HL-60 (cell line): ENCODE measurements around the gene RUNX2.

Experiments
- DNase-seq, 2 experiments: peaks; one replicate each; pipeline ENCODE4 v3.0.0-alpha.2; 2010 to 2020; ENCODE audit warnings: low read depth in 1 of 2, low spot score in 1 of 2
- H3K27ac ChIP-seq: fragments of 250-450 bp; sonication (Bioruptor Pico); replicated peaks from 2 replicates; pipeline ENCODE4 v1.5.1; 2020; ENCODE audit warnings: mild to moderate bottlenecking, moderate library complexity
- H3K27me3 ChIP-seq: fragments of 250-450 bp; sonication (Bioruptor Pico); 2 replicates; pipeline ENCODE4 v1.5.1; 2021; ENCODE audit warnings: mild to moderate bottlenecking, moderate library complexity; ENCODE audit not compliant: insufficient read depth, poor library complexity, severe bottlenecking
- H3K4me3 ChIP-seq: replicated peaks from 2 replicates; pipeline ENCODE4 v1.5.1; 2011; ENCODE audit warnings: mild to moderate bottlenecking, control low read depth, low read length; ENCODE audit not compliant: insufficient read depth
- CTCF ChIP-seq: IDR thresholded peaks from one replicate; pipeline ENCODE4 v1.5.1; 2011; ENCODE audit warnings: low read length, control low read depth, inconsistent platforms; ENCODE audit not compliant: insufficient read depth
- GABPA ChIP-seq: IDR thresholded peaks from 2 replicates; pipeline ENCODE4 v1.6.1; 2012; ENCODE audit warnings: low read depth
- POLR2AphosphoS5 ChIP-seq: IDR thresholded peaks from 2 replicates; pipeline ENCODE4 v1.6.1; 2012; ENCODE audit warnings: low read depth
- REST ChIP-seq: IDR thresholded peaks from 2 replicates; pipeline ENCODE4 v1.6.1; 2012; ENCODE audit warnings: low read depth; ENCODE audit not compliant: insufficient replicate concordance
- SPI1 ChIP-seq: IDR thresholded peaks from 2 replicates; pipeline ENCODE4 v1.6.1; 2012; ENCODE audit warnings: low read depth, mild to moderate bottlenecking, borderline replicate concordance

Gene RUNX2

GRCh38 chr6:45483021-45483420 is 154.9 kb downstream of the RUNX2 start:
- H3K27ac ChIP-seq = no peak overlapping the region
- DNase-seq = no peak
- TF ChIP-seq POLR2AphosphoS5 = no peak
- no peaks in the 10 kb centered on the region for H3K27me3 ChIP-seq
- no peak overlapping the region for H3K4me3 ChIP-seq

- no peak for DNase-seq
- H3K4me3 ChIP-seq = no peak overlapping the region
- H3K27ac ChIP-seq = no peak overlapping the region
- no peaks in the 10 kb centered on the region for H3K27me3 ChIP-seq
- no peak for TF ChIP-seq CTCF
- TF ChIP-seq GABPA = no peak
- TF ChIP-seq POLR2AphosphoS5 = no peak
- TF ChIP-seq SPI1 = no peak
- no peak for TF ChIP-seq REST
Observed at GRCh38 chr6:45483501-45483900, 155.4 kb downstream of the RUNX2 start.

- Histone ChIP-seq H3K27ac (no peak overlapping the region), H3K27me3 (no peaks in the 10 kb centered on the region)
Observed at GRCh38 chr6:45486736-45487135, 158.6 kb downstream of the RUNX2 start.

More at GRCh38 chr6:45486736-45487135, 158.6 kb downstream of the RUNX2 start:
- no peak for DNase-seq
- TF ChIP-seq REST = no peak
- no peak for TF ChIP-seq POLR2AphosphoS5
- no peak for TF ChIP-seq CTCF
- TF ChIP-seq SPI1 = no peak
- TF ChIP-seq GABPA = no peak
- H3K4me3 ChIP-seq = no peak overlapping the region
